Left ventricle myocardium superior (tissue), 1 donor: Measurements from ENCODE around the gene NBEA. TPM values are rescaled to one million over a fixed set of nuclear protein-coding genes. Genes with fewer than 3 reads are reported as not detected.
"Not testable (repeated sequence)": the region's sequence is repeated elsewhere in the genome, so short reads cannot be mapped to it uniquely, and the experiment has no call there.

Experiments used
- ATAC-seq: fragments of 200-7000 bp; cut with Tn5 transposase; one replicate; pipeline ENCODE4 v1.9.1; 2020; ENCODE audit warnings: mild to moderate bottlenecking, moderate library complexity
- DNase-seq: peaks from one replicate; pipeline ENCODE4 v3.0.0-alpha.2; 2020
- intact Hi-C: fragments of 100-400 bp; cut with micrococcal nuclease; formaldehyde crosslinking; loops from one replicate; pipeline ENCODE4 v1.11.0; 2022
- total RNA-seq: library from RNA; stranded (reverse); fragmentation: NEBNext Ultra II Directional; extraction: Animal tissue kit (Norgen Biotek cat#: 25700); gene quantifications from one replicate; pipeline ENCODE4 v1.2.1, GENCODE V29; 2021
- donor health status: DM: no; HTN: yes; CAD: no; lungs with severe emphysema.

NBEA gene
- total RNA-seq, 1 donor from 2014 or later, result 20.7 TPM

DNA sequence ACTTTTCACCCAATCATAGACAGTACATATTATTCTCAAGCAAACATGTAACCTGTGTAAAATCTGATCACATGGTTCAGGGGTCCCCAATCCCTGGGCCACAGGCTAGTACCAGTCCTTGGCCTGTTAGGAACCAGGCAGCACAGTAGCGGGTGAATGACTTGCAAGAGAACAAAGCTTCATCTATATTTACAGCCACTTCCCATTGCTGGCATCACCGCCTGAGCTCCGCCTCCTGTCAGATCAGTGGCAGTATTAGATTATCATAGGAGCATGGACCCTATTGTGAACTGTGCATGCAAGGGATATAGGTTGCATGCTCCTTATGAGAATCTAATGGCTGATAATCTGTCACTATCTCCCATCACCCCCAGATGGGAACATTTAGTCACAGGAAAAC is 401.3 kb downstream of the NBEA start:
- ATAC-seq, result no peak
- intact Hi-C loops, result no loop called here
- no peak for DNase-seq

DNA sequence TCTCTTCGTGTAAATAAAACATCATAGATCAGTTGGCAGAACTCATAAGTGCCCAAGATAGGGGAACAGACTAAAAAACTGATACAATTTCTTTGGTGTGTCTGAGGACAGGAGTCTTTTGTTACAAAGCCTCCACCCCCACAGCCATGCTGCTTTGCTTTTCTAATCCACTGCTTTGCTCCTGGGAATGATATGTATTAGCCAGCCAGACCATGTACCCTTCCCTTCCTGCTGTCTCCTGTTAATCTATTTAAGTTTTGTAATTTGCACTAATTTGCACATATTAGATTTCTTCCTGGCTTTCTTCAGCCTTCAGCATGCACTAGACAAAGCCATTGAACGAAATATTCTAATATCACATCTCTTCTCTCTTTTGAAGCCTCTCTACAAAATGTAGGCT is 403.9 kb downstream of the NBEA start:
- ATAC-seq (no peak), DNase-seq (no peak)
- intact Hi-C loops, result no loop called here

DNA sequence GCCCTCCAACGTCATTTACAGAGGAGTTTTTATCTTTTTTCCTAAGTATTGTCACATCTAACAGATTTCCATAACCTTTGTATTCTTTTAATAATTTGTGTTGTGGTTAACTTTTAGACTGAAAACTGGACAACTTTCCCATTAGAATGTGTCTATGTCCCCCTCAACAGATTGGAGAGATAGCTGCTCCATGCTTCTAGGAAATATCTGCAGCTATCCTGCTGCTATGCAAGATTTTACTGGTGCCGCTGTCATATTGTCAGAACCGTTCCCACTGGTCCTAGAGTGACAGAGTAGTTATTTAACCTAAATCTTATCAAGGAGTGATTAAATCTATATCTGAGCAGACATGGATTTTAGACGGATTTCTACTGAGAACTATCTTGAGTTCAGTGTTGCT is 404.4 kb downstream of the NBEA start:
- DNase-seq (no peak), ATAC-seq (no peak)
- intact Hi-C loops, result no loop called here

DNA sequence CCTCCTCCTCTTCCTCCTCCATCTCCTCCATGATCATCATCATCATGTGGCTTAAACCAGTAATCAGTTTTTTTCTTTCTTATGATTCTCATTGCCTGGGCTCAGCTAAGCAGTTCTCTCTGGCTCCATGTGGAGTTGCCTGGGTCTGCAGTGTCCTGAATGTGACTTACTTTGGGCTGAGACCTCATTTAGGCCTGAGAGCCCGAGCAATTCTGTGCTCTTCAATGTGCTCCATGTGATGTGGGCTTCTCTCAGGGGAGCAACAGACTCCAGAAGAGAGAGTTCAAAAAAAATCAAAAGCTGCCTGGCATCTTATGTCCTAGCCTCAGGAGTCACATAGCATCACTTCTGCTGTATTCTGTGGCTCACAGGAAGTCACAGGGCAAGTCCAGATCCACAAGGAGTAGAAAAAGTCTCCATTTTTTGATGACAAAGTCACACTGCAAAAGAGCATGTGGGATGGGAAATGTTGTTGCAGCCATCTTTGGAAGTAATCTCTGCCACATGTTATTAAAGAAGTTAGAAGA is 405.7 kb downstream of the NBEA start:
- intact Hi-C loops, result no loop called here
- ATAC-seq (no peak), DNase-seq (no peak)

DNA sequence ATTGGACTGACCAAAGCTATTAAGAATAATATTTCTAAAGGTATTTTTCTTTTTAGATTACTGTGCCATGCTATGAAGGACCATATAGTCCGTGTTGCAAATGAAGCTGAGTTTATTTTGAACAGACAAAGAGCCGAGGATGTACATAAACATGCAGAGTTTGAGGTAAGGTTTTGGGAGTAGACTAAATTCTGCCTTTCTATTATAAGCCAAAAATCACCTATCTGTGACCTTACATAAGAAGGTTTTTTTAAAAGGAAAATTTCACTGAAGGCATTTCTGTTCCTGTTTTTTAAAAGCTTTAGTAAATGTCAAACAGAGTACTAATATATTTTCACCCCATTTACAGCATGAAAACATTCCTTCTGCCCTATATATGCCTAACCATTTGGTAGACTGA is 407.0 kb downstream of the NBEA start:
- ATAC-seq (no peak), DNase-seq (no peak)
- intact Hi-C loops, result no loop called here

DNA sequence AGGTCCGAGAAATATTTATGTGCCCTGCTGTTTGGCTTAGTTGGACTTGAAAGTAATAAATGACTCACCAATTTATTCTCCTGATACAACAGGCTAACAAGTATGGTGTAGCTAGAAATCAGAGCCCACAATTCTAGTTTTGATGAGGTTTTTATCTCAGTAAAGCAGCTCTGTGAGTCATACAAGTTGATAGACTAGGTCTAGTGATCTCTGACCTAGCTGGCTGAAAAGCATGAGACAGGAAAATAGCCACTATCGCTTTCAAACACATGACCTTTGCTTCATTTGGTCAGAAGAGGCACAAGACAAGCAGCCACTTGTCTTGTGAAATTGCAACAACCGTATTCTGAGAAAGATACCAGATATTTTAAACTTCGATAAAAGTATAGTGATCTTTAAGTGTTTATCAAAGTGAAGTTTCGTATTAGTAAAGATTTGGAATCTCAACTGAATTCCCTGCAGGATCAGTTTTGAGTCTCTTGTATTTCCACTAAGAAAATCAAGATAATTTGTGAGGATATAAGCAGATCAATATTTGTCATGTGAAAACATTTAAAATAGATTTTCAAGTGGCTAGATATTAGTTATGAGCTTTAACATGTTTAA is 407.7 kb downstream of the NBEA start:
- DNase-seq (no peak), ATAC-seq (peak; percentile 90)
- intact Hi-C loops, result no loop called here

DNA sequence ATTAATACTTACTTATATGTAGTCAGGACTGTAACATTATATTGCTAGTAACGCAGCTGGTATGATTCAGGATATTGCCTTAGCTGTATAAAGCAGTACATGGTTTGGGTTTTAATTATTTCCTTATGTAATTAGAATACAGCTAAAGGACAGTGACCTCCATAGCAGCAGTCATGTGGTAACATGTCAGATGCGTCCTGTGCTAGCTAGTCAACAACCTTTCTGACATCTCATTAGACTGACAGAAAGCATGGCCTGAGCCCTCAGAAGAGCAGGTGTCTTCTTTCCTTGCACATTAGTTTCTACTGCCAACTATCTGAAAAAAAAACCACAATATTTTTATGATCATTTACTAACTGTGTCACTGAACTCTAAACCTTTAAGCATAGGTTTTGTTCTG is 412.2 kb downstream of the NBEA start:
- intact Hi-C loops, result no loop called here
- ATAC-seq, result no peak
- no peak for DNase-seq

DNA sequence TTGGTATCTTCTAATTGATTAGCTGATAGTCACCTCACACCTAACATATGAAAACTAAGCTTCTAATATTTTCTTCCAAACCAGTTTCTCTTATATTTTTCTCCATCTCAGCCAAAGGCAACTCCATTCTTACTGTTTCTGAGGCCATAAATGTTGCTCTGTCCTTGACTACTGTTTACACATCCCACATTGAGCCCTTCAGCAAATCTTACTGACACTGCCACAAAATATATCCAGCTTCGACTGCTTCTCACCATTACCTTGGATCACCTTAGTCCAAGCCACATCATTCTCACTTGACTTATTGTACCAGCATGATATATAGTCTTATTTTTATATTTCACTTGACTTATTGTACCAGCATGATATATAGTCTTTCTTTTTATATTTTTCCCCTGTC is 412.8 kb downstream of the NBEA start:
- DNase-seq (no peak), ATAC-seq (no peak)
- intact Hi-C loops, result no loop called here

DNA sequence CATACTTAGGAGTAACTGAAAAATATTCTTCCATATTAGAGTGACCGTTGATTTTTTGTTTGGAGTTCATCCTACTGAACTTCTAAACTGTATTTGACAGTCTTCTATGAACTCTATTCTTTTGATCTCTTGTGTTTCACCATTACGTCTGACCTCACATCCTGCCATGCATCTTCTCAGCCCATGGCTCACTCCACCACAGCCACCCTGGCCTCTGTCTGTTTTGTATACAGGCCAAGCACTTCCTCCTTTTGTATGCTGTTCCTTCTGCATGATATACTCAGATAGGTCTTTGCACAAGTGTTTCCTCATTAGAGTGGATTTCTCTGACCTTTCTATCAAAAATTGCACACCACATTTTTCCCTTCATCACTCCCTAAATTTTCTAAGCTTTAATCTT is 414.5 kb downstream of the NBEA start:
- DNase-seq (no peak), ATAC-seq (no peak)
- intact Hi-C loops, result no loop called here

DNA sequence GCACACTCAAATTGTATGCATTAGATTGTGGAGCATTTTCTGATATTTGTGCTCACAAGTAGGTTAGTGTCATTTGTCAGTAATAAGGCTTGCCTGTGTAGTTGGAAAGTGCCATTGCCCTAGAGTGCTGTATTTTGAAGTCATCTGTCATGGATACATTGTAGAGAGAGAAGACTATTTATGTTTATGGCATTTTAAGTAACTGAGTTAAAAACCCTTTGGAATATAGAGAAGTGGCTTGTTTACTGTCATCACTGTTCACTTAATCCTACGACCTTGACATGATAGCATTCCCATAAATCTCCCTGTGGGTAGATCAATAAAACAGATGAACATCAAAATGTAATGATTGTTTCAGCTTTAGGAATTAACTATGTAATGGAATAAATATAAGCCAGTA is 423.8 kb downstream of the NBEA start:
- intact Hi-C loops, result no loop called here
- no peak for ATAC-seq

DNA sequence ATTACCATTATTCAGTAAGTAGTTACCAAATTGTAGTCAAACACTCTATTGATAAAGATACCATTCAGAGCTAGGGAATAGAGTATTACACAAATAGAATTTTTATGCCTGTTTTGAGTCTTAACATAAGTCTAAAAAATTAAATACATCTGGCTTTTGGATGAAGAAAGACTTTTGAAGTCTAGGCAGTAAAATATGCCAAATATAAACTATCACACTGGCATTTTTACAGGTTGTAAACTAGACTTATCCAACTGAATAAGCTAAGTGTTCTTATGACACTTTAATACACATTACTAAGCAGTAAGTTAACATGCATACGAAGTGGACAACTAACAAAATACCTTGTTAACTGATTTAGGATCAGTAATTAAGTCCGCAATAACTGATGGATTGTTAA is 425.5 kb downstream of the NBEA start:
- DNase-seq (no peak), ATAC-seq (no peak)
- intact Hi-C loops, result no loop called here

More for the DNA sequence above, 423.8 kb downstream of the NBEA start:
- no peak for DNase-seq

DNA sequence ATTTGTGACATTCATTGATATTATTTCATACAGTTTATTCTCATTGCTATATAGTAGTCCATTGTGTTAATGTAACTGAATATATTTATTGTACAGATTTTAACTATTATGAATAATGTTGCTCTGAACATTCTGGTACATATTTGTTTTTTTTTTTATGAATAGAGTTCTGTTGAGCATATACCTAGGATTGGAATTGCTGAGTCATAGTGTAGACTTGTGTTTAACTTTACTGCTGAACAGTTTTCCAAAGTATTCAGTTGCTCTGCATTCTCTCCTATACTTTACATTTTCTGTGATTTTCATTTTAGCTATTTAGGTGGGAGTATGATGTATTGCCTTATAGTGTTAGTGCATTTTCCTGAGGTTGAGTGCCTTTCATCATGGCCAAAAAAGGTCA is 436.9 kb downstream of the NBEA start:
- intact Hi-C loops, result no loop called here
- ATAC-seq, result no peak
- DNase-seq, result no peak

DNA sequence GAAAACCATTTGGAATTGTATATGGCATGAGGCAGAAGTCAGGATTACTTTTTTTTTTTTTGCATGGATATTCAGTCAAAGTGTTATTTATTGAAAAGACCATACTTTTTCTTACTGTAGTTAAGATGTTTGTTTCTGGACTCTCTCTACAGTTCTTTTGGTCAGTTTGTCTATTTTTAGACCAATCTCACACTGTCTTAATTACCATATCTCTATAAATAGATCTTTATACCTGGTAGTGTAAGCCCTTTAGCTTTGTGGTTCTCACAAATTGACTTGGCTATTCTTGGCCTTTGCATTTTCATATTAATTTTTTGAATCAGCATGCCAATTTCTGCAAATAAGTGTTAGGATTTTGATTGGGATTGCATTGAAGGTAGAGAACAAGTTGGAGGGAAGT is 437.6 kb downstream of the NBEA start:
- intact Hi-C loops, result no loop called here

DNA sequence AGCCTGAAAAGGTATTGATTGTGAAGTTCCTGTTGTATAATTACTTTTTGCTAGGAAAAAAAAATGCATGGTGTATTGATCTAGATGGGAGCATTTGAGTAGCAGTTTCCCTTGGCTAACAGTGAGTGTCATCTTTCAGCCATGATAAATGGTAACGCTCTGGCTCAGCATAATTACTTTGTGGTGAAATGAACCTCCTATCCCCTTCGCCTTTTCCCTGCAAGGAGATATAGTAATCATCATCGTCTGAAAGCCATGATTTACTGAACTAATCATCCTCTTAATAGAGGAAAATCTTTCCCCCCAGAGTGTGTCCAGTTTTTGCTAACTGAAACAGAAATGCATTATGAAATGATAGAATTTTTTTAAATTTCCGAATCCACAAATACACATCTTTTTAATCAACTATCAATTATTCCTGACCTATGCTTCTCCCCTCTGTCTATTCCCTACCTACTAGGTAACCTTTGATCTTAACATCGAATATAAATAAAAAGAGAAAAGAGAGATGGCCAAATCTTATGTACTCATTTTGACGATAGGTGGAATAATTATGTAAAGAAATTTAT is 445.7 kb downstream of the NBEA start:
- DNase-seq (no peak), ATAC-seq (no peak)
- intact Hi-C loops, result no loop called here

More for the DNA sequence above, 437.6 kb downstream of the NBEA start:
- peak; percentile 61 for ATAC-seq
- DNase-seq, result no peak

DNA sequence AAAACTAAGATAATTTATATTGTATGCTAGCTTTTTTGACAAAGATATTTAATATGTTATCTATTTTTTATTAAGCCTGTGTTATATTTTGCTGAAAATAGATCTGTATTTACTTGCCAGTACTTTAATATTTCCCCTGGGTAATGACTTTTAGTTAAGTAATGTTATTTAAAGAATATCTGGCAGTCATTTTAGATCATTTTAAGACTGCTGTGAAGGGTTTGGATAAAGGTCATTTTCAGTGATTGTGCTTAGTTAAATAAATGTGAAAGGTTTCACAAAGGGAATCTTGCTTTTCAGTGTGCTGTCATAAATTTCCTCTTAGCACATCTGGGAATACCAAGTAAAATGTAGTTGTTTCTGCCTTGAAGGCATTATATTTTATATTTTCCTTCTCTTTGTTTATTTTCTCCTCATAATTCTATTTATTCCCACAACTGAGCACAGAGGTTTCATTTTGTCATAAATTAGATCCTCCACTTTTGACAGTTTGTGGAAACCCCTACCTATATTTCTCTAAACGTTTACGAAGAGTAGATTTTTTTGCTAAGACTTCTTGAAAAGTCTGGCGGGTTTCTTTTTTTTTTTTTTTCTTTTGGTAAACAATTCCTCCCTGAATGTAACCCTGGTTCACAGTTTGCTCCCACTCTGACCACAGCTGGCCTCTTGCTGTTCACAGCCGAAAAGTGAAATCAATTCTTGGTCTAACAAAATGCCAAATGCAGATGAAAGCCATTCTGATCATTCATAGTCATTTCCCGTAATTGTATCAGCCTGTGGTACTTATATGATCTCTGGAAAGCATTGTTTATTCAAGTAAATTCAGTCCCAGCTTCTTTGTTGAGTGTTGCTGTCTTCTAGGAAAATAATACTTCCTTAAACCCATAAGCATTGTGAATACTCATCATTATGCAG is 446.6 kb downstream of the NBEA start:
- DNase-seq (no peak), ATAC-seq (no peak)
- intact Hi-C loops, result no loop called here

DNA sequence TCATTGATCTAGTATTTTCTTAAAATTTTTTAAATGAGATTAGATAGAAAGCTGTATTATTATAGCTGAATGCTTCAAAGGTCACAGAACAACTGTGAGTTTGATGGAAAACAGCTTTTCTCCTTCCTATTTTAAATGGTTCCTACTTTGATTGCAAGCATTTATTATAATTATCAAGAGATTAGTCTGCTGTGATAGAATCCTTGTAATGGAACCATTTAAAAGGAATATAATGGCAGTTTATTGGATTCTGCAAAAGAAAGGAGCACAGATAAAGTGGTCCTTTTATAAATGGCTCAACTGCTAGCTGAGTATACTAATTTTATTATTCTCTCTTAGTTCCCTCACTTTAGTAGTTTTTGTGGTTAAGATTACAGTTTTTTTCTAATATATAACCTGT is 447.5 kb downstream of the NBEA start:
- no peak for ATAC-seq

DNA sequence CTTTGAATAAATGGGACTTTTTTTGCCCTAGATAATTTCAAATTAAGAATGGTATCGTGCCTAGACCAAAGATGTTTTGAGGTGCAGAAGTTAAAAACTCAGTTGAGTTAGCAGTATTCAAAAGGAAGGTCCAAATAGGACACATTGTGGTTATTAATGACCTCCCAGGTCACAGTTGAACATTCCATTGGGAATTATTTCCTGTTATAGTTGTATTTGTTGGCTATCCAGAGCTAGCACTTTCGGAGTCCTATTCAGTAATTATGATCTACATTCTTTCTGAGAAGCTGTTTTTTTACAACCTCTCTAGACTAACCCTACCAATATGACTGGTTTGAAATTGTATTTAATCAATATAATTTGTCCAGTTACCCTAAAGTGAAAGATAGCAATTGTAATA is 450.7 kb downstream of the NBEA start:
- ATAC-seq (no peak), DNase-seq (no peak)
- intact Hi-C loops, result no loop called here

More for the DNA sequence above, 447.5 kb downstream of the NBEA start:
- intact Hi-C loops, result no loop called here
- DNase-seq, result no peak

DNA sequence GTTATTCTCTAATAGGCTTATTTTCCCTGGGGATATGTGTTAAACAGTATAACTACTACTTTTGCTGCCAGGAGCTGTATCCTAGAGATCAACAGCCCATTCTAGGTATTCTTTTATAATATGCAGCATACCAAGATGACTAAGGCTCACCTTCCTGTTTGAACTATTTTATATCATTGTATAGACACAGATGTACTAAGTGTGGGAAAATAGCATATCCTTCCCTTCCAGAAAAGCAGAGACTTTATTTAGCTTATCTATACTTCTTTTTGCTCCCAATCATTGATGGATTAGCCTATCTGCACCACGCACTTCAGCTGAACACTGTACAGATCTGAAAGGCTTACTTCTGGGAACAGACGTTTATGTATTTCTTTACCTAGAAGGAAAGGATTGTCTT is 451.8 kb downstream of the NBEA start:
- DNase-seq (no peak), ATAC-seq (no peak)
- intact Hi-C loops, result no loop called here

DNA sequence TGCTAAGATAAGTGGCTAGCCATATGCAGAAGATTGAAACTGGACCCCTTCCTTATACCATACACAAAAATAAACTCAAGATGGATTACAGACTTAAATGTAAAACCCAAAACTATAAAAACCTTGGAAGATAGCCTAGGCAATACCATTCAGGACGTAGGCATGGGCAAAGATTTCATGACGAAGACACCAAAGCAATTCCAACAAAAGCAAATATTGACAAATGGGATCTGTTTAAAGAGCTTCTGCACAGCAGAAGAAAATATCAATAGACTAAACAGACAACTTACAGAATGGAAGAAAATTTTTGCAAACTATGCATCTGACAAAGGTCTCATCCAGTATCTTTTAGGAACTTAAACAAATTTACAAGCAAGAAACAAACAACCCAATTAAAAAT is 466.2 kb downstream of the NBEA start:
- DNase-seq, intact Hi-C loops, ATAC-seq: not testable (repeated sequence)

DNA sequence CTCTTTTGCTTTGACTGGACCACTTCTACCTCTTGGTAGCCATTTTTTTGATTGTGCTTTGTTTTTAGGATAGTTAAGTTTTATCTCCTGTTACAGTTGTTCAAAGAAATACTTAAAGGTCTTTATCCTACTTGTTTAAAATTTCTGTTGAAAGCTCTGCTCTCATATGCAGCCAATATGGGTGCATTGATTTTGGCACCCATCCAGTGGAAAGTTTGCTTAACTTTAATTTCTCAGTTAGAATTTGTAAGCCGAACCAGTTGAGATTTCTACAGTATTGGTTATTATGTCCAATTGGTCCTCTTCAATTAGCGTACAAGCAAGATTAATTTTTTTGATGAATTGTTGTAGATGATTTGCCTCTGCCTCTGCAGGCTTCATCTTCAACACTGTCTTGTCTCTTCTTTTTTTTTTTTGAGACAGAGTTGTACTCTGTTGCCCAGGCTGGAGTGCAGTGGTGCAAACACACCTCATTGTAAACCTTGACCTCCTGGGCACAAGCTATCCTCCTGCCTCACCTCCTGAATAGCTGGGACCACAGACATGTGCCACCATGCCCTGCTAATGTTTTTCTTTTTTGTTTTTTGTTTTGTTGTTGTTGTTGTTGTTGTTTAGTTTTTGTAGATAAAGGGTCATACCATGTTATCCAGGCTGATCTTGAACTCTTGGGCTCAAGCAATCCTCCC is 469.1 kb downstream of the NBEA start:
- intact Hi-C loops, result no loop called here
- ATAC-seq, result no peak

More for the DNA sequence above, 469.1 kb downstream of the NBEA start:
- DNase-seq, result no peak
